Measurements from ENCODE around the gene VSTM4.

DNA sequence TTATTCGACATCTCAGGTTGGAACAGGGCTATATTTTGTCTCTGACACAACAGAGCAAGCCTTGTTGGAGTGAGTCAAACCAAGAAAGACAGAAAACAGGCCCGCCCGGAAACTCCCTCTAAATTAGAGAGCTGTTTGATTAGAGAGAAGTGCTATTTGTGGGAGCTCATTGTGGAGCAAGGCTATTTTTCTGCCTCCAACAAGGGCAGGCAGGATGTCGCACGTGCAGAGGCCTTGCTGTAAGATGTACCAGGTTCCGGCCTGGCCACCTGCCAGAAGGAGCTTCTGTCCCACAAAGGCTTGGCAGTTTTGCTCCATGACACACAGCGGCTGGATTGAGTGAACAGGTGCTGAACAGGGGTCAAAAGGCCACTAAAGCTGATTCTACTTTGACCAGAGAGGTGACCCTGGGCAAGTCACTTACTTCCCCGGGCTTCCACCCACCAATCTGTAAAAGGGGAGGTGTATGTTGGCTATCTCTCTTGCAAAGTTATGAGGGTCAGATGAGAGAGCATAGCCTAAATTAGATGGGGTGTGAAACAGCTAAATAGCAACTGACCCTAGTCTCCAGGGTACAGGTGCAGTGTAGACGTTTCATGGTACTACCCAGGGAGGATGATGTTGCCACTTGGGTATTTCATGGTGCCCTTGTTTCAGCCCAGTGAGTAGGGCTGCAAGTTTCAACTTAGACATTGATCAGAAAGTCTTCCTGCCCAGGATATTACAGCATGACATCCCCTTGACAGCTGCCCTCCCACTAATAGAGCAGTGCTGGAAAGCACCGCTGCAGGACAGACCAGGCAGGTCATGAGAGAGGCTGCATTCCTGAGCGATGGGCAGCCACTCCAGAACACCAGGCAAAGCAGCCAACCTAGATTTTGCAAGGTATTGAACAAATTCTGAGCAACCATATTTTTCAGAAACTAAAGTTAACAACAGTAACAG is 62.0 kb downstream of the VSTM4 start:
- TF ChIP-seq, protein P1, sequence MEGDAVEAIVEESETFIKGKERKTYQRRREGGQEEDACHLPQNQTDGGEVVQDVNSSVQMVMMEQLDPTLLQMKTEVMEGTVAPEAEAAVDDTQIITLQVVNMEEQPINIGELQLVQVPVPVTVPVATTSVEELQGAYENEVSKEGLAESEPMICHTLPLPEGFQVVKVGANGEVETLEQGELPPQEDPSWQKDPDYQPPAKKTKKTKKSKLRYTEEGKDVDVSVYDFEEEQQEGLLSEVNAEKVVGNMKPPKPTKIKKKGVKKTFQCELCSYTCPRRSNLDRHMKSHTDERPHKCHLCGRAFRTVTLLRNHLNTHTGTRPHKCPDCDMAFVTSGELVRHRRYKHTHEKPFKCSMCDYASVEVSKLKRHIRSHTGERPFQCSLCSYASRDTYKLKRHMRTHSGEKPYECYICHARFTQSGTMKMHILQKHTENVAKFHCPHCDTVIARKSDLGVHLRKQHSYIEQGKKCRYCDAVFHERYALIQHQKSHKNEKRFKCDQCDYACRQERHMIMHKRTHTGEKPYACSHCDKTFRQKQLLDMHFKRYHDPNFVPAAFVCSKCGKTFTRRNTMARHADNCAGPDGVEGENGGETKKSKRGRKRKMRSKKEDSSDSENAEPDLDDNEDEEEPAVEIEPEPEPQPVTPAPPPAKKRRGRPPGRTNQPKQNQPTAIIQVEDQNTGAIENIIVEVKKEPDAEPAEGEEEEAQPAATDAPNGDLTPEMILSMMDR (IDR thresholded peaks at IDR 0.05) = no peak
- TF ChIP-seq POLR2A (IDR thresholded peaks at IDR 0.05) = no peak

All from heart left ventricle (tissue), 13 donors.